GM12878 (cell line): ENCODE results near the gene CCDC97. TPM values are rescaled to one million over a fixed set of nuclear protein-coding genes. Genes with fewer than 3 reads are reported as not detected.
A peak's percentile ranks its signal among the peaks of the same experiment; 100 is the strongest.

Experiments used
- ATAC-seq: fragments of 200-7000 bp; cut with Tn5 transposase; 3 replicates; pipeline ENCODE4 v1.9.1; 2020; ENCODE audit warnings: mild to moderate bottlenecking, moderate library complexity
- BruUV-seq: library from RNA; stranded (reverse); fragments of 400-500 nt; replicated peaks from 2 replicates; lab custom pipeline; 2021; lab: Mats Ljungman, UMichigan
- CTCF ChIA-PET: fragments of 300-600 bp; sonication (Branson Sonifier 250); formaldehyde crosslinking; extraction: SDS; loops from one replicate; lab custom pipeline; 2021; ENCODE audit warnings: inconsistent platforms; lab: Yijun Ruan, JAX
- POLR2A ChIA-PET: fragments of 350-600 bp; formaldehyde crosslinking; extraction: SDS; loops from one replicate; lab custom pipeline; 2021; ENCODE audit warnings: inconsistent platforms; lab: Charles Lee
- RAD21 ChIA-PET: fragments of 300-600 bp; sonication (Branson Sonifier 250); formaldehyde crosslinking; loops from one replicate; lab custom pipeline; 2023; ENCODE audit warnings: antibody characterized with exemption; ENCODE audit not compliant: unreplicated experiment; lab: Charles Lee
- SMC1A ChIA-PET: fragments of 300-600 bp; sonication (Branson Sonifier 250); formaldehyde crosslinking; loops from one replicate; lab custom pipeline; 2023; ENCODE audit not compliant: unreplicated experiment, uncharacterized antibody; lab: Charles Lee
- DNase-seq: peaks from one replicate; pipeline ENCODE4 v3.0.0-alpha.2; 2011; ENCODE audit warnings: low read depth, low spot score
- FAIRE-seq: peaks from 3 replicates; lab custom pipeline; 2011; peaks lifted over from hg19 to GRCh38; lab: Jason Lieb, UNC
- H2AFZ ChIP-seq: 2 replicates; pipeline ENCODE4 v1.6.0; 2011; ENCODE audit warnings: low read depth, low read length, control low read depth; ENCODE audit not compliant: control insufficient read depth
- H3K27ac ChIP-seq: 2 replicates; pipeline ENCODE4 v1.5.1; 2011; ENCODE audit warnings: control low read depth; ENCODE audit not compliant: control insufficient read depth, insufficient read depth
- H3K27me3 ChIP-seq, 2 experiments: replicated peaks in 1 of 2; 2 replicates each; pipeline versions ENCODE4 v1.6.0 to v1.6.1; 2011; ENCODE audit warnings: low read length in 1 of 2; ENCODE audit not compliant: control insufficient read depth in 2 of 2, insufficient read depth in 2 of 2
- H3K36me3 ChIP-seq, 2 experiments: 2 replicates each; pipeline ENCODE4 v1.5.1; 2011; ENCODE audit warnings: low read length in 1 of 2; ENCODE audit not compliant: control insufficient read depth in 2 of 2, insufficient read depth in 2 of 2
- H3K4me1 ChIP-seq: 2 replicates; pipeline ENCODE4 v1.6.1; 2011; ENCODE audit warnings: mild to moderate bottlenecking, low read length, moderate library complexity, mixed read lengths; ENCODE audit not compliant: control insufficient read depth, insufficient read depth
- H3K4me2 ChIP-seq: 2 replicates; pipeline ENCODE4 v1.6.0; 2011; ENCODE audit warnings: control low read depth; ENCODE audit not compliant: control insufficient read depth, insufficient read depth
- H3K4me3 ChIP-seq: fragments of 200-600 bp; sonication (generic); 2 replicates; pipeline ENCODE4 v1.5.1; 2016
- H3K79me2 ChIP-seq: 2 replicates; pipeline ENCODE4 v1.6.0; 2011; ENCODE audit warnings: low read length; ENCODE audit not compliant: control insufficient read depth, insufficient read depth
- H3K9ac ChIP-seq: 2 replicates; pipeline ENCODE4 v1.8.0; 2011; ENCODE audit warnings: low read length, control low read depth, mixed read lengths; ENCODE audit not compliant: control insufficient read depth, insufficient read depth
- H3K9me3 ChIP-seq: replicated peaks from 3 replicates; pipeline ENCODE4 v1.5.1; 2011; ENCODE audit warnings: mild to moderate bottlenecking, low read length; ENCODE audit not compliant: control insufficient read depth, insufficient read depth
- H4K20me1 ChIP-seq: 2 replicates; pipeline ENCODE4 v1.6.0; 2011; ENCODE audit not compliant: control insufficient read depth, insufficient read depth
- CHD4 ChIP-seq: fragments of 200-600 bp; sonication (generic); IDR thresholded peaks from 2 replicates; pipeline ENCODE4 v1.6.1; 2016; ENCODE audit warnings: mild to moderate bottlenecking
- DPF2 ChIP-seq: fragments of 450-650 bp; IDR thresholded peaks from 2 replicates; pipeline ENCODE4 v1.6.1; 2017; ENCODE audit warnings: mild to moderate bottlenecking
- GABPA ChIP-seq: IDR thresholded peaks from 2 replicates; pipeline ENCODE4 v1.6.1; 2014; ENCODE audit warnings: antibody characterized with exemption, low read depth, mild to moderate bottlenecking, inconsistent platforms
- IKZF1 ChIP-seq: fragments of 450-650 bp; conservative IDR thresholded peaks from 2 replicates; pipeline ENCODE4 v1.6.1; 2017; ENCODE audit warnings: antibody characterized with exemption, mild to moderate bottlenecking
- JUNB ChIP-seq: IDR thresholded peaks from 2 replicates; pipeline ENCODE4 v1.6.1; 2016; ENCODE audit warnings: antibody characterized with exemption, mild to moderate bottlenecking
- KDM1A ChIP-seq: fragments of 200-600 bp; sonication (generic); IDR thresholded peaks from 2 replicates; pipeline ENCODE4 v1.6.1; 2016; ENCODE audit warnings: borderline replicate concordance
- RFX5 ChIP-seq: IDR thresholded peaks from 2 replicates; pipeline ENCODE4 v1.6.1; 2011; ENCODE audit warnings: low read depth, low read length, improper control_type of control experiment
- RUNX3 ChIP-seq: IDR thresholded peaks from 2 replicates; pipeline ENCODE4 v1.6.1; 2012; ENCODE audit warnings: low read length, inconsistent platforms
- SREBF1 ChIP-seq: IDR thresholded peaks from 2 replicates; pipeline ENCODE4 v1.6.1; 2012; ENCODE audit warnings: mild to moderate bottlenecking, low read length
- WGBS: methylation state at CpG from one replicate; pipeline ENCODE4 v1.1.6; 2016; ENCODE audit warnings: low lambda C conversion rate; ENCODE audit not compliant: insufficient replicate concordance, insufficient coverage; ENCODE audit errors: missing lambda C conversion rate; 5-methylcytosine and 5-hydroxymethylcytosine counted together
- in situ Hi-C: fragments of 300-500 bp; cut with MboI; formaldehyde crosslinking; loops from 9 replicates; pipeline ENCODE4 v1.14.3; 2018; ENCODE audit warnings: mixed read lengths
- intact Hi-C: fragments of 100-400 bp; cut with micrococcal nuclease; formaldehyde crosslinking; loops from one replicate; pipeline ENCODE4 v1.14.2; 2022; ENCODE audit not compliant: unreplicated experiment
- polyA plus RNA-seq, 11 experiments: library from polyadenylated mRNA; depleted of rRNA in 4 of 11; unstranded in 6 of 11; stranded (reverse) in 5 of 11; fragments of >200 nt; fragmentation: Nextera tagmentation in 4 of 11; fragmentation: Illumina TruSeq in 1 of 11; extraction: Ambion mirVana in 4 of 11; extraction: Trizol in 1 of 11; gene quantifications; 1 replicate in 1 of 11; 2 replicates in 10 of 11; pipeline versions ENCODE4 v1.2.1 to v1.2.3, GENCODE V29; 2011 to 2016; ENCODE audit warnings: inconsistent platforms in 2 of 11, missing spikeins in 2 of 11, low read depth in 1 of 11
- total RNA-seq, 4 experiments: library from RNA; depleted of rRNA in 3 of 4; stranded (reverse); fragments of >200 nt in 3 of 4; fragmentation: Illumina TruSeq in 1 of 4; extraction: Trizol in 1 of 4; gene quantifications; 2 replicates each; pipeline versions ENCODE4 v1.2.1 to v1.2.3, GENCODE V29; 2013 to 2021
- TF ChIP-seq, protein P1 (sequence below): fragments of 450-650 bp; IDR thresholded peaks from 2 replicates; pipeline ENCODE4 v1.6.1; 2018; ENCODE audit warnings: mild to moderate bottlenecking, low read depth, moderate library complexity; ENCODE audit not compliant: partially characterized antibody
- TF ChIP-seq, protein P2 (sequence below): fragments of 450-650 bp; IDR thresholded peaks from 2 replicates; pipeline ENCODE4 v1.6.1; 2018; ENCODE audit warnings: borderline replicate concordance, mild to moderate bottlenecking; ENCODE audit not compliant: partially characterized antibody
- TF ChIP-seq, protein P3 (sequence below): IDR thresholded peaks from 2 replicates; pipeline ENCODE4 v1.6.1; 2012; ENCODE audit warnings: low read depth, low read length, improper control_type of control experiment

CCDC97 gene
- total and polyA plus RNA-seq, 10 of the 15 experiments (the other 5 are each of a cell fraction or from before 2014, with no cell fraction given), result 1.8 to 34.1 (median 18.8) TPM

DNA sequence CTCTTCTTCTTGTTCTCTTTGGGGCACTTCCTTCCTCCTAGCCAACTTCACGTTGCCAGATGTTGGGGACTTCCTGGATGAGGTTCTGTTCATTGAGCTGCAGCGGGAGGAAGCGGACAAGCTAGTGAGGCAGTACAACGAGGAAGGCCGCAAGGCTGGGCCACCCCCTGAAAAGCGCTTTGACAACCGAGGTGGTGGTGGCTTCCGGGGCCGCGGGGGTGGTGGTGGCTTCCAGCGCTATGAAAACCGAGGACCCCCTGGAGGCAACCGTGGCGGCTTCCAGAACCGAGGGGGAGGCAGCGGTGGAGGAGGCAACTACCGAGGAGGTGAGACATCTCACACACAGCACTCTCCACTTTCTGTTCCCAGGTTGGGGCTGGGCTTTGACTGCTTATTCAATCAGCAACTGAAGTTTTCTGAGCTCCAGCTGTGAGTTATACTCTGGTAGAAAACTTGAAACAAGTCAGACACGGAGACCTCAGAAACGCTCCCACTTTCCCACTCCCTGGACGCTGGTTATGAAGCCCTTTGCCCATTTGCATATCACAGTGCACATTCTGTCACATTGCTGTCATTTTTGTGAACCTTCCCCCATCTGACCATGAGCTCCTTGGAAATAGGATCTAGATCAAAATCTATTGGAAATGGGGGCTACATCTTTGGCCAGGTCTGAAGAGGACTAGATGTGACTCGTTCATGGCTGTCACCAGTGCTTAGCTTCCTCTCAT, 7.2 kb upstream of the CCDC97 start (continued):
- TF ChIP-seq RFX5 (no peak), RUNX3 (0 out of 2 replicates have a peak, but pooled peaks have one; percentile 26), JUNB (peak; percentile 19; the same call in 1 of the 2 replicates), IKZF1 (peak; percentile 77), CHD4 (no peak), DPF2 (0 out of 2 replicates have a peak, but pooled peaks have one; percentile 37), KDM1A (no peak)
- TF ChIP-seq, protein P1, sequence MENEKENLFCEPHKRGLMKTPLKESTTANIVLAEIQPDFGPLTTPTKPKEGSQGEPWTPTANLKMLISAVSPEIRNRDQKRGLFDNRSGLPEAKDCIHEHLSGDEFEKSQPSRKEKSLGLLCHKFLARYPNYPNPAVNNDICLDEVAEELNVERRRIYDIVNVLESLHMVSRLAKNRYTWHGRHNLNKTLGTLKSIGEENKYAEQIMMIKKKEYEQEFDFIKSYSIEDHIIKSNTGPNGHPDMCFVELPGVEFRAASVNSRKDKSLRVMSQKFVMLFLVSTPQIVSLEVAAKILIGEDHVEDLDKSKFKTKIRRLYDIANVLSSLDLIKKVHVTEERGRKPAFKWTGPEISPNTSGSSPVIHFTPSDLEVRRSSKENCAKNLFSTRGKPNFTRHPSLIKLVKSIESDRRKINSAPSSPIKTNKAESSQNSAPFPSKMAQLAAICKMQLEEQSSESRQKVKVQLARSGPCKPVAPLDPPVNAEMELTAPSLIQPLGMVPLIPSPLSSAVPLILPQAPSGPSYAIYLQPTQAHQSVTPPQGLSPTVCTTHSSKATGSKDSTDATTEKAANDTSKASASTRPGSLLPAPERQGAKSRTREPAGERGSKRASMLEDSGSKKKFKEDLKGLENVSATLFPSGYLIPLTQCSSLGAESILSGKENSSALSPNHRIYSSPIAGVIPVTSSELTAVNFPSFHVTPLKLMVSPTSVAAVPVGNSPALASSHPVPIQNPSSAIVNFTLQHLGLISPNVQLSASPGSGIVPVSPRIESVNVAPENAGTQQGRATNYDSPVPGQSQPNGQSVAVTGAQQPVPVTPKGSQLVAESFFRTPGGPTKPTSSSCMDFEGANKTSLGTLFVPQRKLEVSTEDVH, result no peak

DNA sequence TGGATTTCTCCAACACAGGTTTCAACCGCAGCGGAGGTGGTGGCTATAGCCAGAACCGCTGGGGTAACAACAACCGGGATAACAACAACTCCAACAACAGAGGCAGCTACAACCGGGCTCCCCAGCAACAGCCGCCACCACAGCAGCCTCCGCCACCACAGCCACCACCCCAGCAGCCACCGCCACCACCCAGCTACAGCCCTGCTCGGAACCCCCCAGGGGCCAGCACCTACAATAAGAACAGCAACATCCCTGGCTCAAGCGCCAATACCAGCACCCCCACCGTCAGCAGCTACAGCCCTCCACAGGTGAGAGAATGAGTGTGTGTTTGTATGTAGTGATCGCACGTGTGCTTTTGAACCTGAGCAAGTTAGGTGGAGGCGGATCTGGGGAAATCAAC, 6.0 kb upstream of the CCDC97 start:
- H3K36me3 ChIP-seq, result peaks cover 39 to 56% of the 10 kb centered on the region in 2 experiments
- WGBS, result 97% methylated on average over 14 of the region's 14 CpGs
- SMC1A ChIA-PET, result interaction anchor here (1.3 to 1.8 kb wide), 3 partner anchors 34 to 60 kb away, joined by 3 to 6 read pairs (median 4); partner anchors contain the start of gene B9D2
- H2AFZ ChIP-seq, result no peak overlapping the region
- no peak overlapping the region for H3K4me2 ChIP-seq
- POLR2A ChIA-PET, result interaction anchor here (1.7 kb wide), 1 partner anchor 40 kb away, joined by 10 read pairs; the partner anchor contains the start of gene HNRNPUL1
- H3K4me3 ChIP-seq, result no peak overlapping the region
- H3K4me1 ChIP-seq, result peaks cover 56% of the 10 kb centered on the region
- no peaks in the 10 kb centered on the region for H4K20me1 ChIP-seq
- ATAC-seq (no peak), FAIRE-seq (no peak), DNase-seq (no peak)
- no TSS peak for BruUV-seq
- intact Hi-C loops, result no loop called here
- in situ Hi-C loops, result no loop called here
- H3K9ac ChIP-seq, result no peak overlapping the region
- RAD21 ChIA-PET, result interaction anchor here (3.6 kb wide), 1 partner anchor 40 kb away, joined by 28 read pairs; the partner anchor contains the start of gene HNRNPUL1
- no peaks in the 10 kb centered on the region for H3K27me3 ChIP-seq
- H3K79me2 ChIP-seq, result peaks cover 1% of the 10 kb centered on the region
- H3K27ac ChIP-seq, result no peak overlapping the region
- CTCF ChIA-PET, result interaction anchor here (0.6 to 7.2 kb wide), 3 partner anchors 40 to 48 kb away, joined by 3 to 84 read pairs (median 6); partner anchors contain the start of gene HNRNPUL1
- H3K9me3 ChIP-seq, result no peaks in the 10 kb centered on the region
- TF ChIP-seq SREBF1 (no peak), GABPA (no peak)
- TF ChIP-seq, protein P2, sequence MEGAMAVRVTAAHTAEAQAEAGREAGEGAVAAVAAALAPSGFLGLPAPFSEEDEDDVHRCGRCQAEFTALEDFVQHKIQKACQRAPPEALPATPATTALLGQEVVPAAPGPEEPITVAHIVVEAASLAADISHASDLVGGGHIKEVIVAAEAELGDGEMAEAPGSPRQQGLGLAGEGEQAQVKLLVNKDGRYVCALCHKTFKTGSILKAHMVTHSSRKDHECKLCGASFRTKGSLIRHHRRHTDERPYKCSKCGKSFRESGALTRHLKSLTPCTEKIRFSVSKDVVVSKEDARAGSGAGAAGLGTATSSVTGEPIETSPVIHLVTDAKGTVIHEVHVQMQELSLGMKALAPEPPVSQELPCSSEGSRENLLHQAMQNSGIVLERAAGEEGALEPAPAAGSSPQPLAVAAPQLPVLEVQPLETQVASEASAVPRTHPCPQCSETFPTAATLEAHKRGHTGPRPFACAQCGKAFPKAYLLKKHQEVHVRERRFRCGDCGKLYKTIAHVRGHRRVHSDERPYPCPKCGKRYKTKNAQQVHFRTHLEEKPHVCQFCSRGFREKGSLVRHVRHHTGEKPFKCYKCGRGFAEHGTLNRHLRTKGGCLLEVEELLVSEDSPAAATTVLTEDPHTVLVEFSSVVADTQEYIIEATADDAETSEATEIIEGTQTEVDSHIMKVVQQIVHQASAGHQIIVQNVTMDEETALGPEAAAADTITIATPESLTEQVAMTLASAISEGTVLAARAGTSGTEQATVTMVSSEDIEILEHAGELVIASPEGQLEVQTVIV, result no peak
- TF ChIP-seq, protein P3, sequence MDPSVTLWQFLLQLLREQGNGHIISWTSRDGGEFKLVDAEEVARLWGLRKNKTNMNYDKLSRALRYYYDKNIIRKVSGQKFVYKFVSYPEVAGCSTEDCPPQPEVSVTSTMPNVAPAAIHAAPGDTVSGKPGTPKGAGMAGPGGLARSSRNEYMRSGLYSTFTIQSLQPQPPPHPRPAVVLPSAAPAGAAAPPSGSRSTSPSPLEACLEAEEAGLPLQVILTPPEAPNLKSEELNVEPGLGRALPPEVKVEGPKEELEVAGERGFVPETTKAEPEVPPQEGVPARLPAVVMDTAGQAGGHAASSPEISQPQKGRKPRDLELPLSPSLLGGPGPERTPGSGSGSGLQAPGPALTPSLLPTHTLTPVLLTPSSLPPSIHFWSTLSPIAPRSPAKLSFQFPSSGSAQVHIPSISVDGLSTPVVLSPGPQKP, result no peak
